Activated CD4-positive, alpha-beta T cell treated with anti-CD3 and anti-CD28 coated beads, Interleukin-2, amount 50 U/mL, for 48 hours (primary cell): ENCODE measurements around the gene MCF2L2.

Experiments
- DNase-seq, 2 experiments: peaks; one replicate each; pipeline ENCODE4 v3.0.0-alpha.2; 2020

Gene MCF2L2

GRCh38 chr3:183394150-183394549, 34.3 kb downstream of the MCF2L2 start:
- DNase-seq = no peak

DNA sequence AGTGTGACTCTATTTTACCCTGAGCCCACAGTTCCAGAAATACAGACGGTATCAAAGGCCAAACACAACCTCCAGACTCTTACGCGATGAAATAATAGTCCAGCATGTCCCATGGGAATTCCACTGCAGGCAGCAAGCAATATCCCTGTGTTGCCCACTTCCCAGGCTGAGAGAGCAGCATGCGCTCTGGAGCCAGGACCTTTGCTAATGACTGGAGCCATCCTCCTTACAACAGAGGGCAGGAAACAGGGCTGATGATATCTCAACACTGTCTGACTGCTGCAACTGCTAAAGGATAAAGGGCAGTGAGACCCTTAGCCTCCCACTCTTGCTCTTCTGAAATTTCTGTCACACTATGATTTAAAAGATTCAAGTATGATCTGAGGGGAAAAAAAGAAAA, 34.8 kb downstream of the MCF2L2 start:
- no peak for DNase-seq

GRCh38 chr3:183392186-183393034, 36.0 kb downstream of the MCF2L2 start:
- DNase-seq = no peak

- no peak for DNase-seq
Observed at GRCh38 chr3:183391460-183391859, 37.0 kb downstream of the MCF2L2 start.

- no peak for DNase-seq
Observed at GRCh38 chr3:183390844-183391243, 37.6 kb downstream of the MCF2L2 start.

DNA sequence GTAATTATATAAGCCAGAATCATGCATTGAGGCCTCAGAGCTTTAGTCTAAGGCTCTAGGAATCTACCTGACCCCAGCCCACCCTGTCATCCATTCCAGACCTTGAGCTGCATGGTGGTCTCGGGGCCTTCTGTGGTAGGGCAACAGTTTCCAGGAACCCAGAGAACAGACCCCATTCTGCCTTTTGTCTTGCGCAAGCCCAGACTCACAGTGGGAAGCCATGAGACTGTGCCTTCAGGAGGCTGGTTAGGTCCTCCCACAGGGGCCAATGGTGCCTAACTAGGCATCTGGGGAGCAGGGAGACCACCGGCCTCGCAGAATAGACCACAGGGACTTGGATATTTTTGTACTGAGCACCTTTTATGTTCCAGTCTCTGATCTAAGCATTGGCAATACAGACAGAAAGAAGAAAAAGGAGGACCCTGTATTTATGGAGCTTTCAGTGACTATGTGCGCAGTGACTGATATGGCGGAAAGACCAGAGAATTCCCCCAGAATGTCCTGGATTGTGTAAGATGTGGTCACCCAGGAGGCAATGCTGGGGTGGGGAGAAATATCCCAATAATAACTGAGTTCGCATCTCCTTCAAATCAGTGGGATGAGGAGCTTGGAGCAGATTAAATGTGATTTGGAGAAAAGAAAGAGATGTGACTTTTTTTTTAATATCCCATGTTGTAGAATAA, 40.1 kb downstream of the MCF2L2 start:
- DNase-seq = no peak

DNA sequence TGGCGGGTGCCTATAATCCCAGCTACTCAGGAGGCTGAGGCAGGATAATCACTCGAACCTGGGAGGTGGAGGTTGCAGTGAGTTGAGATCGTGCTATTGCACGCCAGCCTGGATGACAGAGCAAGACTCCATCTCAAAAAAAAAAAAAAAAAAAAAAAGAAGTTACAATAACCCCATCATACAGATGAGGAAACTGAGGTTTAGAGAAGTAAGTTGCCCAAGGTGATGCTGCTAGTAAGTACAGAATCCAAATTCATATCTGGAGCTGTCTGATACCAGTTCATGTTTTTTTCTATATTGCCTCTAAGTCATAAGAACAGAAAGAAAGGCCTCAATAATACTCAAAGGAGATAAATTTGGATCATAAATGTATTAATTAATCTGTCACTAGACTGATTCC, 40.6 kb downstream of the MCF2L2 start:
- DNase-seq = no peak

DNA sequence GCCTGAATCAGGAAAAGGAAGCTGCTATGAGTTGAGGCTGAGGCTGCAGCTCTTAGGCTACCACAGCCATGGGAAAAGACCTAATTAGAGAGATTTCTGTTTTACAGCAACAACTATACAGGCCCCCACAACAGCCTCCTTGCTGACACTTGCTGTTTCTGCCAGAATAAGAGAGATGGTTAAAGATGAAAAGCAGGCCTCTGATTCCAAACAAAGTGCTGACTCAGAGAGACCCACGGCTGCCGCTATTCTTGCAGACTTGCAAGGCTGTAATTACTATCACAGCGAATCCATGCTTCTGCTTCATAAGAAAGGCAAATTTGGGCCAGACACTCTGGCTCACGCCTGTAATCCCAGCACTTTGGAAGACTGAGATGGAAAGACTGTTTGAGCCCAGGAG, 41.8 kb downstream of the MCF2L2 start:
- DNase-seq = no peak

GRCh38 chr3:183385698-183386613, 42.5 kb downstream of the MCF2L2 start:
- DNase-seq = peak; percentile 55 to 68

GRCh38 chr3:183381673-183382072, 46.7 kb downstream of the MCF2L2 start:
- DNase-seq = no peak

- no peak for DNase-seq
Observed at GRCh38 chr3:183381179-183381578, 47.2 kb downstream of the MCF2L2 start.

DNA sequence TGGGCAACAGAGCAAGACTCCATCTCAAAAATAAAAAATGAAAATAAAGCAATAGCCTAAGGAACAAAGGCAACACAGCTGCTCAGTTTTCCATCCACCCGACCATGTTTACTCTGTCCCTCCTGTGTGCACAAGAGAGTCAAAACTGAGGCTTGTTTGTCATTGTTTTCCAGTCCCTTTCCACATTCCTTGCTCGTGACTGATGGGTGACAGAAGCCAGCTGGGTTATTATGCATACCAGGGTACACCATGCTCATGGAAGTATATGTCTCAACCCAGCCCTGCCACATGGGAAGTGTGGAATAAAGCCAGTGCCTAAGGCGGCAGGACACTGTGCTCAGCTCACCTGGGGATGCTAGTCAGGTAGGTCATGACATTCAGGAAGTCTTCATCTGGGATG, 49.5 kb downstream of the MCF2L2 start:
- DNase-seq = no peak

GRCh38 chr3:183378545-183378944, 49.9 kb downstream of the MCF2L2 start:
- DNase-seq = no peak

- no peak for DNase-seq
Observed at GRCh38 chr3:183378008-183378407, 50.4 kb downstream of the MCF2L2 start.

- no peak for DNase-seq
Observed at GRCh38 chr3:183377307-183377959, 51.0 kb downstream of the MCF2L2 start.

DNA sequence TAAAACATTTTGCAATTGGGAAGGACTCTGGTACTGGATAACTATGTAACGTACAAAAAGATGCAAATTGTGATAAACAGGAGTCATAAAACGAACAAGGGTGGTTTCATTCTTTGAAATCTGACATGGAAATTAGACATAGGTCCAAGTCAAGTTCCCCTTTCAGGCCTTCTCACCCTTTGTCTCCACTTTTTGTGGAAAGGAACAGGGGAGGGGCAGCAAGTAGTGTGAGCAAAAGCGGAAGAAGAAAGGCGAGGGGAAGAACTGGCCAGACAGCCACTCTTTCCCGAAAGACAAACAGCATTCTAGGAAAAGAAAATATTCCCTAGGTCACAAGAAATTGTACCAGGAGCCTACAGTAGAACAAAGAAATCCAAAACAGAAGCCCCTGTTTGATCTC, 52.6 kb downstream of the MCF2L2 start:
- DNase-seq = no peak

DNA sequence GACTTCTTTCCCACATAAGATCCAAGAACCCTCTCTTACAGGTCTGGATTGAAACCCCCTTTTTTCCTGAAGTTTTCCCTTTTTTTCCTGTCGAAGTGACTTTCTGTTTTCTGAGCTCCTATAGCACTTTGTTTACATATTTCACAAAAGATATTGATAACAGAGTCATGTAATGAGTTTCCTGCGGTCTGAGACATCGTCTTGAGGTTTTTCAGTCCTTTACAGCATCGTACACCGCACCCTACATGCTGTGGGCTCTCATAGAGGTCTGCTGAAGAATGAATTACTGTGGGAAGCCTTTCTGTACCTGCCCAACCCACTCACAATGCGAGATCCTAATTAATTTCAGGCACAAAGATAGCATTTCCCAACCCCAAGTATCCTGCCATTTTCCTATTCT, 53.1 kb downstream of the MCF2L2 start:
- DNase-seq = no peak

DNA sequence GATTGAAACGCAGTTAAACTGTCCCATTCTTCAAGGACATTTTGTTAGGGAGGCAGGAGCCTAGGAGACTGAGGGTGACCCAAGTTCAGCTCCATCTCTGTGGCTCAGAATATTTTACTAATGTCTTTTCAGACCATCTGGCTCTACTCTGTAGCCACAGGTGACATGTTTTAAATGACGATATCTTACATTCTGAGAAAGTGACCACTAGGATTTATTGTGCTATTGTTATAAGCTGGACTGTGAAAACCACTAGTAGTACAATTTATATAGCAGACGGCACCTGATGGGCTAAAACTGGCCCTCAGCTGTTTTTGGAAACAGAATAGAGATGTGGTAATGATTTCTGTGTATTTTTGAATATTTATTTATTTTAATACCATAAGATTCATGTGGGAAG, 55.5 kb downstream of the MCF2L2 start:
- no peak for DNase-seq

- DNase-seq = peak in 1 of 2 experiments; percentile 31
Observed at GRCh38 chr3:183371600-183371968, 56.8 kb downstream of the MCF2L2 start.

DNA sequence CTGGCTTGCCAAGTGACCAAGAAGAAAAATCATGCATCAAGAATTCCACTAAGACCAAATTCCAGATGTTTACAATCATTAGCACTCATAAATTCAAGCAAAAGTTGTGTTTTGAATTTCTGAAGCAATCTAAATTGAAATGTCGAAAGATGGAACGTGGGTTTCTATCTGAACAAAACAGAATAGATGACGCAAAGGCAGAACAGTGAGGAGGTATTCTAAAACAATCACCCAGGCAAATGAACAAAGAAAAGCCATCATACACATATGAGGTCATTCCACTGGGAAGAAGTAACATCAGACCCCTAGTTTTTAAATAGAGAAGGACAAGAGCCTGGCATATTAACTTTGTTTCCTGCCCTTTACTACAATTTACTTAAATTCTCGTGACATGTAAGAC, 58.0 kb downstream of the MCF2L2 start:
- no peak for DNase-seq

DNA sequence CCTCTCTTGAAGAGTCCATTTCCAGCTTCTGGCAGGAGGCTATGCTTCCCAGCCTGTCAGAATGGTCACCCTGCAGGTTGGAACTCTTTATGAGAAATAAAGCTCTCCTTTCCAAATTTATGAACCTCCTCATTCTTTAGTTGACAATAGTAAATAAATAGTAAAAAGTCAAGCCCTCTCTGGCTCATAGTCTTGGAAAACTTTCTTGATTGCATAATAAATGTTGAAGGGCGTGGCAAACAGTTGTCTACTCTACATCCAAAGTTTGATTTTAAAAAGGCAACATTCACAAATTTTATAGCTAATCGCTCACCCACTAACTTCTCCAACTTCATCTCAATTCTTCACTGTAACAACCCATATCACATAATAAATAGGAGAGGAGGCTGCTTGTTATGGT, 58.8 kb downstream of the MCF2L2 start:
- no peak for DNase-seq

DNA sequence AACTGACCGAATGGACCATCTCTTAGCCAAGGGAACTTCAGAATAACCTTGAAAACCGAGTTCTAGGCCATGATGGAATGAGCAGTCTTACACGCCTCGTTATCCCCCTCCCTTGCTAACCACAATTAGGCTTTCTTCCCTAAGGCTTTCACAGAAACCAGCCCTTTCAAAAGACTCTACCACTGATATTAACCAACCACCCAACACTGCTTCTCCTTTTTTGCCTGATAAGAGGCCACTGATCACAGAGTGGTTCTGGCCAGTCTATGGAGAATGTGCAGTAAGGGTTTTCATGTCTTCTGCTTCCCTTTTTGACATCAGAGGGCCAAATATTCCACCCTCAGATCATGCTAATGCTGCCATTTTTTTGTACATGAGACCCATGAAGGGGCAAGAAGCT, 59.3 kb downstream of the MCF2L2 start:
- no peak for DNase-seq
